Calu3 (cell line): Measurements from ENCODE around the gene PSME1. TPM values are rescaled to one million over a fixed set of nuclear protein-coding genes. Genes with fewer than 3 reads are reported as not detected.
A peak's percentile ranks its signal among the peaks of the same experiment; 100 is the strongest.

Experiments
- BruUV-seq: library from RNA; stranded (reverse); fragments of 400-500 nt; replicated peaks from 2 replicates; lab custom pipeline; 2021; lab: Mats Ljungman, UMichigan
- CTCF ChIA-PET: fragments of 300-600 bp; sonication (Branson Sonifier 250); formaldehyde crosslinking; loops from one replicate; lab custom pipeline; 2022; ENCODE audit warnings: antibody characterized with exemption; lab: Charles Lee
- DNase-seq: peaks from one replicate; pipeline ENCODE4 v3.0.0; 2022
- H3K27ac Mint-ChIP-seq: one replicate; pipeline ENCODE4 v1.8.0; 2022; ENCODE audit warnings: mixed read lengths; ENCODE audit not compliant: unreplicated experiment
- H3K27me3 Mint-ChIP-seq: one replicate; pipeline ENCODE4 v1.8.0; 2022; ENCODE audit warnings: mixed read lengths; ENCODE audit not compliant: unreplicated experiment
- H3K36me3 Mint-ChIP-seq: one replicate; pipeline ENCODE4 v1.8.0; 2022; ENCODE audit warnings: mild to moderate bottlenecking, moderate library complexity, mixed read lengths; ENCODE audit not compliant: insufficient read depth, unreplicated experiment
- H3K4me1 Mint-ChIP-seq: one replicate; pipeline ENCODE4 v1.8.0; 2022; ENCODE audit warnings: mild to moderate bottlenecking, low read depth, mixed read lengths; ENCODE audit not compliant: unreplicated experiment
- H3K4me3 Mint-ChIP-seq: one replicate; pipeline ENCODE4 v1.8.0; 2022; ENCODE audit warnings: mild to moderate bottlenecking, low read depth, moderate library complexity, mixed read lengths; ENCODE audit not compliant: unreplicated experiment
- H3K9me3 Mint-ChIP-seq: one replicate; pipeline ENCODE4 v1.8.0; 2022; ENCODE audit warnings: low read depth, mixed read lengths; ENCODE audit not compliant: unreplicated experiment
- CTCF ChIP-seq: fragments of 200-600 bp; IDR thresholded peaks from one replicate; pipeline ENCODE4 v1.8.0; 2022; ENCODE audit warnings: antibody characterized with exemption; ENCODE audit not compliant: unreplicated experiment
- intact Hi-C: fragments of 100-400 bp; cut with micrococcal nuclease; formaldehyde crosslinking; loops from one replicate; pipeline ENCODE4 v1.10.0; 2022; ENCODE audit not compliant: unreplicated experiment
- total RNA-seq: library from RNA; stranded (reverse); gene quantifications from 2 replicates; pipeline ENCODE4 v1.2.3, GENCODE V29; 2022

Gene PSME1
- total RNA-seq, 1 experiment from 2014 or later, result 259 TPM

GRCh38 chr14:24179961-24180796 lies 44.2 kb downstream of the PSME1 start:
- TF ChIP-seq CTCF, result no peak
- no TSS peak for BruUV-seq
- no peak overlapping the region for H3K27ac Mint-ChIP-seq
- no peak for DNase-seq
- H3K4me3 Mint-ChIP-seq, result no peak overlapping the region
- CTCF ChIA-PET, result no interaction called here
- H3K27me3 Mint-ChIP-seq, result no peaks in the 10 kb centered on the region
- intact Hi-C loops, result no loop called here
- H3K4me1 Mint-ChIP-seq, result no peaks in the 10 kb centered on the region
- peaks cover 63% of the 10 kb centered on the region for H3K36me3 Mint-ChIP-seq
- H3K9me3 Mint-ChIP-seq, result no peaks in the 10 kb centered on the region

- Mint-ChIP-seq H3K36me3 (peaks cover 72% of the 10 kb centered on the region), H3K4me1 (no peaks in the 10 kb centered on the region), H3K9me3 (no peaks in the 10 kb centered on the region), H3K27me3 (no peaks in the 10 kb centered on the region), H3K4me3 (no peak overlapping the region), H3K27ac (no peak overlapping the region)
- BruUV-seq, result no TSS peak
- no peak for DNase-seq
- intact Hi-C loops, result no loop called here
- CTCF ChIA-PET, result no interaction called here
- no peak for TF ChIP-seq CTCF
Observed at GRCh38 chr14:24181371-24182077, 45.5 kb downstream of the PSME1 start.

DNA sequence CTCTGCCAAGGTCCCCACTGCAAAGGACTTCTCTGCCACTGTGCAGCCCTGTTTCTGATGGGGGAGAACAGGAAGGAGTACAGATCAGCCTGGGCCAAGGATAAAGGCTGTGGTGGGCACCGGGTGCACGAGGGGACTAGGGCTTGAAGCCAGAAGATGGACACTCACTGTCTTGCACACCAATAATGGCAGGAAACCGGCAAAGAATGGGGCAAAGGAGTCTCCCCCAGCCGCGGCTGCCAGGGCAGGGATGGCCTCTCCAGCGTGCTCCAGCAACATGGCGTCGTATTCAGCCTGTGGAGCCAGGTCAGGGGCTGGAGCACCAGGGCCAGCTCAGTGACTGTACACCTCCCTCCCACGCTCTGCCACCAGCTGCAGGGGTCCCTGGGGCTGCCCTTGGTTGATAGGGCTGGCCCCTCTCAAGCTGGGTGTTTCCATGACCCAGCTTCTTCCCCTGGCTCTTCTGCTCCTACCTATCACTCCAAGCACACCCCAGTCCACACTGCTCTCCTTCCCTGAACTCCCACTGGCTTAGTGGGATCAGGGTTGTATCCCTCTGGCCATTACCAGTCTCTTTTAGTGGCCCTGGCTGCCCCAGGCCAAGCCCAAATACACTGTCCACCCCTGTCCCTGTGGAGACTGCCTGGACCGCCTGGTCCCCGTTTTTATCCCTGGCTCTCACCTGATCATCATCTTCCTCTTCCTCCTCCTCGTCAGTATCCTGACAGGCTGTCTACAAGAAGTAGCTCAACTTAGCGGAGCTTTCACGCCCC lies 46.3 kb downstream of the PSME1 start:
- Mint-ChIP-seq H3K27ac (peak overlapping the region; percentile 13), H3K4me1 (peaks cover 5% of the 10 kb centered on the region), H3K9me3 (no peaks in the 10 kb centered on the region), H3K4me3 (no peak overlapping the region), H3K27me3 (no peaks in the 10 kb centered on the region), H3K36me3 (peaks cover 72% of the 10 kb centered on the region)
- intact Hi-C loops, result no loop called here
- BruUV-seq, result no TSS peak
- CTCF ChIA-PET, result no interaction called here
- DNase-seq, result no peak
- no peak for TF ChIP-seq CTCF

DNA sequence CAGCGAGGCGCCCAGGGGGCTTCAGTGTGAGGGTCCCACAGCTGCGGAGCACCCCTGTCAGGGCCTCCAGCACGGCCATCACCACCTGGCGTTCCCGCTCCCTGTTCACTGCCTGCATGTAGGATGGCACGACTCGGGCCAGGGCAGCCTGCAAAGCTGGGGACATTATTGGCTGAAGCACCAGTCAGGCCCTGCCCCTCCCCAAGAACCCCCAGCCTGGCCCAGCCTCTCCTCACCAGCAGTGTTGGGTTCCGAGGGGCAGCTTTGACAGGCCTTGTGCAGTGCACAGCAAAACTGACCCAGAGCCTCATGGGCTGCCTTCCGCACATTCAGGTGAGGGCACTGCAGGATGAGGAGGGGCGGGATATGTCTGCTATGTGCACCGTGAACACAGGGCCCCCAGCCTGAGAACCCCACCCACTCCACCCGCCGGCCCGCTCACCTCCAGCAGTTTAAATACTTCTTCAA lies 47.1 kb downstream of the PSME1 start:
- DNase-seq, result no peak
- BruUV-seq, result no TSS peak
- peak overlapping the region; percentile 13 for H3K27ac Mint-ChIP-seq
- H3K4me3 Mint-ChIP-seq, result no peak overlapping the region
- peaks cover 12% of the 10 kb centered on the region for H3K4me1 Mint-ChIP-seq
- H3K36me3 Mint-ChIP-seq, result peaks cover 70% of the 10 kb centered on the region
- intact Hi-C loops, result no loop called here
- no peaks in the 10 kb centered on the region for H3K9me3 Mint-ChIP-seq
- CTCF ChIA-PET, result no interaction called here
- H3K27me3 Mint-ChIP-seq, result no peaks in the 10 kb centered on the region
- no peak for TF ChIP-seq CTCF
